K562 (cell line): ENCODE data around the gene GCHFR. TPM values are rescaled to one million over a fixed set of nuclear protein-coding genes. Genes with fewer than 3 reads are reported as not detected.

Source experiments
- CHAMP1 ChIP-seq: fragments of 450-650 bp; IDR thresholded peaks from 2 replicates; pipeline ENCODE4 v1.6.1; 2016; ENCODE audit warnings: mild to moderate bottlenecking
- ESRRA ChIP-seq: fragments of 450-650 bp; IDR thresholded peaks from 2 replicates; pipeline ENCODE4 v1.6.1; 2014; ENCODE audit warnings: low read depth, mild to moderate bottlenecking, moderate library complexity, borderline replicate concordance
- HNRNPLL ChIP-seq: fragments of 200-400 bp; formaldehyde crosslinking; IDR thresholded peaks from 2 replicates; pipeline ENCODE4 v1.6.1; 2017; ENCODE audit warnings: low read length, low read depth, mild to moderate bottlenecking; ENCODE audit not compliant: poor library complexity, severe bottlenecking
- MGA ChIP-seq: fragments of 450-650 bp; IDR thresholded peaks from 2 replicates; pipeline ENCODE4 v1.6.1; 2016; ENCODE audit warnings: mild to moderate bottlenecking, moderate library complexity
- MLLT1 ChIP-seq, 2 experiments: fragments of 450-650 bp; IDR thresholded peaks; 2 replicates each; pipeline ENCODE4 v1.6.1; 2016
- NR2C1 ChIP-seq, 2 experiments: fragments of 450-650 bp; IDR thresholded peaks; 2 replicates each; pipeline ENCODE4 v1.6.1; 2017; ENCODE audit warnings: mild to moderate bottlenecking in 2 of 2, antibody characterized with exemption in 1 of 2, inconsistent platforms in 1 of 2, missing compliant biosample characterization in 1 of 2, missing genetic modification characterization in 1 of 2
- RNF219 ChIP-seq: fragments of 250-450 bp; sonication (Bioruptor Pico); IDR thresholded peaks from 2 replicates; pipeline ENCODE4 v1.5.0; 2022; ENCODE audit warnings: mild to moderate bottlenecking
- polyA plus RNA-seq, 8 experiments: library from polyadenylated mRNA; depleted of rRNA in 4 of 8; stranded (reverse) in 5 of 8; unstranded in 3 of 8; fragments of >200 nt; fragmentation: Nextera tagmentation in 2 of 8; fragmentation: Illumina TruSeq in 1 of 8; extraction: Ambion mirVana in 2 of 8; extraction: Trizol in 1 of 8; gene quantifications; 2 replicates each; pipeline versions ENCODE4 v1.2.1 to v1.2.3, GENCODE V29; 2011 to 2014; ENCODE audit warnings: inconsistent platforms in 1 of 8, missing spikeins in 1 of 8
- total RNA-seq, 7 experiments: library from RNA; depleted of rRNA in 6 of 7; stranded (reverse); fragments of >200 nt in 6 of 7; fragmentation: Illumina TruSeq in 2 of 7; extraction: Trizol in 2 of 7; gene quantifications; 2 replicates each; pipeline versions ENCODE4 v1.2.1 to v1.2.3, GENCODE V29; 2011 to 2021; ENCODE audit warnings: low replicate concordance in 1 of 7

The GCHFR gene
- total and polyA plus RNA-seq, 9 of the 15 experiments (the other 6 are each of a cell fraction or from before 2014, with no cell fraction given) = 8.7 to 83.5 (median 20.8) TPM

- TF ChIP-seq CHAMP1 = no peak
- TF ChIP-seq RNF219 (CRISPR knock-in tag) = no peak
- TF ChIP-seq HNRNPLL = no peak
- peak; percentile 45; the same call in 1 of the 2 replicates for TF ChIP-seq MGA
- TF ChIP-seq ESRRA = no peak
- TF ChIP-seq NR2C1 (IDR thresholded peaks at IDR 0.05) = peak; percentile 57; the same call in 1 of the 2 replicates
- TF ChIP-seq NR2C1 (tag; IDR thresholded peaks at IDR 0.05) = peak; percentile 88
- TF ChIP-seq MLLT1 (IDR thresholded peaks at IDR 0.05) = no peak
These were observed 19.7 kb upstream of the GCHFR start (continued) for GRCh38 chr15:40743921-40744814.
